H1 (cell line): ENCODE results near the gene HTR4. TPM values are rescaled to one million over a fixed set of nuclear protein-coding genes. Genes with fewer than 3 reads are reported as not detected.

Source experiments
- CEBPB ChIP-seq: IDR thresholded peaks from 2 replicates; pipeline ENCODE4 v1.6.1; 2012; ENCODE audit warnings: low read depth, low read length
- CHD1 ChIP-seq: IDR thresholded peaks from 2 replicates; pipeline ENCODE4 v1.6.1; 2012; ENCODE audit warnings: low read depth, low read length, improper control_type of control experiment
- CHD7 ChIP-seq: fragments of 300-600 bp; sonication (generic); IDR thresholded peaks from 2 replicates; pipeline ENCODE4 v1.7.1; 2012; ENCODE audit warnings: low read length, moderate library complexity, mild to moderate bottlenecking, inconsistent platforms; ENCODE audit not compliant: insufficient replicate concordance
- HDAC6 ChIP-seq: IDR thresholded peaks from one replicate; pipeline ENCODE4 v1.7.1; 2012; ENCODE audit warnings: low read depth, mild to moderate bottlenecking, inconsistent platforms, low read length, moderate library complexity
- KDM4A ChIP-seq: IDR thresholded peaks from one replicate; pipeline ENCODE4 v1.7.1; 2012; ENCODE audit warnings: low read depth, mild to moderate bottlenecking, moderate library complexity, low read length, inconsistent platforms; ENCODE audit not compliant: severe bottlenecking
- SRF ChIP-seq: IDR thresholded peaks from 2 replicates; pipeline ENCODE4 v1.6.1; 2011; ENCODE audit warnings: mild to moderate bottlenecking, low read depth, low read length, moderate library complexity
- TAF7 ChIP-seq: optimal IDR thresholded peaks from 2 replicates; pipeline ENCODE3; 2011; ENCODE audit warnings: low read depth, mild to moderate bottlenecking, inconsistent platforms, low read length, moderate library complexity, borderline replicate concordance
- polyA plus RNA-seq, 7 experiments: library from polyadenylated mRNA; depleted of rRNA in 3 of 7; stranded (reverse) in 5 of 7; unstranded in 2 of 7; fragments of >200 nt in 5 of 7; fragments of 200-250 nt in 2 of 7; gene quantifications; 1 replicate in 5 of 7; 2 replicates in 1 of 7; 4 replicates in 1 of 7; pipeline versions ENCODE4 v1.2.1 to v1.2.3, GENCODE V29; 2011 to 2013; ENCODE audit warnings: missing spikeins in 2 of 7, mixed read lengths in 2 of 7
- total RNA-seq: library from RNA; stranded (reverse); fragmentation: NEBNext Ultra II Directional; extraction: Animal tissue kit (Norgen Biotek cat#: 25700); gene quantifications from 2 replicates; pipeline ENCODE4 v1.2.1, GENCODE V29; 2021
- TF ChIP-seq, protein P1 (sequence below): IDR thresholded peaks from 2 replicates; pipeline ENCODE4 v1.6.1; 2011; ENCODE audit warnings: low read length, improper control_type of control experiment

Gene HTR4
- total and polyA plus RNA-seq, 2 of the 8 experiments (the other 6 are each of a cell fraction or from before 2014, with no cell fraction given): not detected

GRCh38 chr5:148532969-148533670, 121.2 kb downstream of the HTR4 start (continued):
- TF ChIP-seq CHD7 (no peak), SRF (no peak), KDM4A (no peak), CHD1 (no peak), HDAC6 (no peak), TAF7 (no peak), CEBPB (no peak)
- TF ChIP-seq, protein P1, sequence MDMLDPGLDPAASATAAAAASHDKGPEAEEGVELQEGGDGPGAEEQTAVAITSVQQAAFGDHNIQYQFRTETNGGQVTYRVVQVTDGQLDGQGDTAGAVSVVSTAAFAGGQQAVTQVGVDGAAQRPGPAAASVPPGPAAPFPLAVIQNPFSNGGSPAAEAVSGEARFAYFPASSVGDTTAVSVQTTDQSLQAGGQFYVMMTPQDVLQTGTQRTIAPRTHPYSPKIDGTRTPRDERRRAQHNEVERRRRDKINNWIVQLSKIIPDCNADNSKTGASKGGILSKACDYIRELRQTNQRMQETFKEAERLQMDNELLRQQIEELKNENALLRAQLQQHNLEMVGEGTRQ: no peak
